ENCODE data around the gene ARID3C. TPM values are rescaled to one million over a fixed set of nuclear protein-coding genes. Genes with fewer than 3 reads are reported as not detected.
A peak's percentile ranks its signal among the peaks of the same experiment; 100 is the strongest.

ARID3C gene
- total RNA-seq, 8 experiments from 2014 or later, result 0.05 to 0.71 (median 0.16) TPM; not detected in 4

DNA sequence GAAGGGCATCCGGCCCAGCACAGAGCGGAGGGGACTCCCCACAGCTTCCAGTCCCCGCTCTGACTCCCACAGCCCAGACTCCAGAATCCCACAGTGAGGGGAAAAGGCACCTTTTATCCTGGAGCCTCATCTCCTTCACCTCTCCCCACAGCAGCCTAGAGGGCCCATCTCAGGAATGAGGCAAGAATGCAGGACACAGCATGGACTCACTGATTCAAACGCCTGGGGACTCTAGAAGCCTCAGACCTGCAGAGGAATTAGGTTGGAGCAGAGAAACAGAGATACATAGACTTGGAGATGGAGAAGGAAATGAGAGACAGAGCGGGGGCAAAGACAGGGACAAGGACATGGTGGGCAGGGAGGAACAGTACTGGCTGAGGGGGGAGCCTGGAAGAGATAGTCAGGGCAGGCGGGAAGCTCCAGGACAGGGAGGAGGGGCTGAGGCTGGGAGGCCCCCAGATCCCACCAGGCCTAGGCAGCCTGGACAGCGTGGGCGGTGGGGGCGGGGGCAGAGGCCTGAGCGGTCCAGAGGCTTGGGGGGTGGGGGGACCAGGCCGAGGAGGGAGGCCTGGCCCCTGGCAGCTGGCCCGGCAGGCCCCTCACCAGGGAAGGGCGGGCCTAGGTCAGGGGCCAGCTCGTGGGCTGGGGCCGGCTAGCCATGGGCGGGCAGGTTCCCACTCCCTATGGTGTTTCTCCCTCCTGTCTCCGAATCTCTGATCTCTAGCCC is 55.1 kb downstream of the ARID3C start:
- peak overlapping the region; percentile 9 to 50 for H3K27ac ChIP-seq
- H3K4me3 ChIP-seq, result no peak overlapping the region
- 68 to 100% (median 90%) methylated on average over 1 to 4 of the region's 17 CpGs; no CpG with 5 or more reads in 7 of the 10 experiments for WGBS, 10 experiments
- peaks cover 91 to 94% of the 10 kb centered on the region in 2 donors for H3K4me1 ChIP-seq (replicated peaks in 1 of 2)
- ATAC-seq (replicated peaks in 6 of 8), result peak in 2 of 8 experiments; percentile 15 to 17
- in situ Hi-C loops (cut with MboI; ENCODE audit: low pct_unique_long_range_greater_than_20kb in 2 of 9, low sequenced_read_pairs in 9 of 9, unreplicated experiment in 9 of 9), result no loop called here

DNA sequence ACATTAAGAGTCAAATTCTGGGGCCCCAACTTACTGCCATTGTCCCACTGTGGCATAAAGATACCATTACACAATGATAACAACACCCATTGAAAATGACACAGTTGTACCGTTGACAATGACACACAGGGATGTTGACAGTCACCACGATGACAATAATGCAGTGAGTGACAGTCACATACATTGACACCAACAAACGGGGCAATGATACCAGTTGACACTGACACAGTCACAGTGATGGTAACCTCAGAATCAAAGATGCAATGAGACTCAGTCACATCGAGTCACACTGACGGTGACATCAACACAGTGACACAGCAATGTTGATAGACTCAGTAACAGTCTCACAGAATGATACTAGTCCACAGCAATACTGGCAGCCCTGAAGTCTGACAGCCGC is 56.2 kb downstream of the ARID3C start:
- ATAC-seq (replicated peaks in 6 of 8), result no peak
- H3K4me1 ChIP-seq (replicated peaks in 1 of 2), result peaks cover 98 to 100% of the 10 kb centered on the region in 2 donors
- in situ Hi-C loops (cut with MboI; ENCODE audit: low pct_unique_long_range_greater_than_20kb in 2 of 9, low sequenced_read_pairs in 9 of 9, unreplicated experiment in 9 of 9), result no loop called here
- no peak overlapping the region for H3K27ac ChIP-seq
- no peak overlapping the region for H3K4me3 ChIP-seq
- 45 to 100% (median 81%) methylated on average over 1 to 6 of the region's 6 CpGs; no CpG with 5 or more reads in 2 of the 10 experiments for WGBS, 10 experiments

DNA sequence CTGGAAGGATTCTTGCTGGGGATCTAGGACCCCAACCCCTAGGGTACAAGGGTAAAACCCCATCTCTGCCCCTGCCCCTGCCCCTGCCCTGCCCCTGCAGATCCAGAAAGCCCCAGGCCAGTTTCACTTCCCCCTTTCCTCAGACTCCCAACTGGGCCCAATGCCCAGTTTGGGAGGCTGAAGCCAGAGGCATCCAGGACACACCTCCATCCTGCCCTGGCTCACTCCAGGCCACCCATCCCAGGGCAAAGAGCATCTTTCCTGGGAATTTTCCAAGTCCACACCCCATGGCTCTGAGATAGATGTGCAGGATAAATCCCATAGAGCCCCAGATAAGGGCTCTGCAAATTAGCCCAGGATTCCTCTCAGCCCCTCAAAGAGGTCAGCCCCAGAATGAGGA is 56.8 kb downstream of the ARID3C start:
- peaks cover 98 to 100% of the 10 kb centered on the region in 2 donors for H3K4me1 ChIP-seq (replicated peaks in 1 of 2)
- ATAC-seq (replicated peaks in 6 of 8), result no peak
- H3K4me3 ChIP-seq, result no peak overlapping the region
- in situ Hi-C loops (cut with MboI; ENCODE audit: low pct_unique_long_range_greater_than_20kb in 2 of 9, low sequenced_read_pairs in 9 of 9, unreplicated experiment in 9 of 9), result no loop called here
- H3K27ac ChIP-seq, result peak overlapping the region in 1 of 2 donors; percentile 64

DNA sequence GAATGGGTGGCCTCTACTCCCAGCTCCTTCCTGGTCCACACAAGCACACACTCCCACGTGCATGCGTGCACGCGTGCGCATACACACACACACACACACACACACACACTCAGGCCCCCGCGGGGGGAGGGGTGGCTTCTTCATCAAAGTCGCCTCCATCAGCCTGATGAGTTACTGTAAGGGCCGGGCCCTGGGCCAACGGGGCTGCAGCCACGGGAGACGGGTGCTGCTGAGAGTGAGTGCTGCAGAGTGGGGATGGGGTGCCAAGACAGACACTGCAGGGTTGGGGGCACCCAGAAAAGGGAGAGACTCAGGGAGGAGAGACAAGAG is 57.4 kb downstream of the ARID3C start:
- in situ Hi-C loops (cut with MboI; ENCODE audit: low pct_unique_long_range_greater_than_20kb in 2 of 9, low sequenced_read_pairs in 9 of 9, unreplicated experiment in 9 of 9), result no loop called here

More for the DNA sequence above, 57.4 kb downstream of the ARID3C start:
- 50% methylated on average over 4 of the region's 12 CpGs; no CpG with 5 or more reads in 9 of the 10 experiments for WGBS, 10 experiments
- peak in 4 of 8 experiments; percentile 6 to 44 (median 16) for ATAC-seq (replicated peaks in 6 of 8)
- H3K27ac ChIP-seq, result peak overlapping the region; percentile 42 to 64
- peaks cover 98 to 100% of the 10 kb centered on the region in 2 donors for H3K4me1 ChIP-seq (replicated peaks in 1 of 2)
- no peak overlapping the region for H3K4me3 ChIP-seq

Other genes starting within 250 kb of the ARID3C start
- gene FAM219A, start 170.5 kb downstream of the ARID3C start, total RNA-seq, result 10 to 100 TPM in 6 of 8 experiments, 1 to 10 TPM in 2; 7.5 to 55.6 (median 41.0) TPM
- 10 to 100 TPM in 1 of 8 experiments, 1 to 10 TPM in 6, under 1 TPM in 1; 0.61 to 11.5 (median 2.4) TPM for gene DNAI1, start 170.3 kb downstream of the ARID3C start, total RNA-seq
- 10 to 100 TPM in 6 of 8 experiments, 1 to 10 TPM in 2; 3.9 to 25.4 (median 18.8) TPM for gene ENHO, start 106.1 kb downstream of the ARID3C start, total RNA-seq
- 10 to 100 TPM in 5 of 8 experiments, under 1 TPM in 3; 0.35 to 72.4 (median 25.6) TPM for gene CNTFR, start 39.3 kb downstream of the ARID3C start, total RNA-seq
- gene RPP25L, start 17.0 kb downstream of the ARID3C start, total RNA-seq, result 10 to 100 TPM; 17.4 to 64.0 (median 24.0) TPM
- 100 to 1,000 TPM in 5 of 8 experiments, 10 to 100 TPM in 3; 67.7 to 217 (median 176) TPM for gene DCTN3, start 8.6 kb downstream of the ARID3C start, total RNA-seq
- gene SIGMAR1, start 8.7 kb upstream of the ARID3C start, total RNA-seq, result 100 to 1,000 TPM in 1 of 8 experiments, 10 to 100 TPM in 7; 22.7 to 123 (median 41.2) TPM
- 10 to 100 TPM; 25.4 to 59.7 (median 34.1) TPM for gene GALT, start 17.6 kb upstream of the ARID3C start, total RNA-seq
- gene IL11RA, start 23.1 kb upstream of the ARID3C start, total RNA-seq, result 10 to 100 TPM in 7 of 8 experiments, 1 to 10 TPM in 1; 6.7 to 20.7 (median 12.7) TPM
- 1 to 10 TPM in 3 of 8 experiments, not detected in 5; 1.7 to 2.0 (median 1.8) TPM for gene CCL27, start 33.6 kb upstream of the ARID3C start, total RNA-seq
- under 1 TPM in 1 of 8 experiments, not detected in 7; 0.38 TPM for gene CCL19, start 62.2 kb upstream of the ARID3C start, total RNA-seq
- 1 to 10 TPM in 1 of 8 experiments, under 1 TPM in 2, not detected in 5; 0.22 to 1.3 (median 0.76) TPM for gene CCL21, start 81.1 kb upstream of the ARID3C start, total RNA-seq